ENCODE results near the gene PPP2R2B. TPM values are rescaled to one million over a fixed set of nuclear protein-coding genes. Genes with fewer than 3 reads are reported as not detected.
A peak's percentile ranks its signal among the peaks of the same experiment; 100 is the strongest.
"Not testable (repeated sequence)": the region's sequence is repeated elsewhere in the genome, so short reads cannot be mapped to it uniquely, and the experiment has no call there.

The PPP2R2B gene
- total RNA-seq, 8 experiments from 2014 or later: 54.2 to 102 (median 75.0) TPM

DNA sequence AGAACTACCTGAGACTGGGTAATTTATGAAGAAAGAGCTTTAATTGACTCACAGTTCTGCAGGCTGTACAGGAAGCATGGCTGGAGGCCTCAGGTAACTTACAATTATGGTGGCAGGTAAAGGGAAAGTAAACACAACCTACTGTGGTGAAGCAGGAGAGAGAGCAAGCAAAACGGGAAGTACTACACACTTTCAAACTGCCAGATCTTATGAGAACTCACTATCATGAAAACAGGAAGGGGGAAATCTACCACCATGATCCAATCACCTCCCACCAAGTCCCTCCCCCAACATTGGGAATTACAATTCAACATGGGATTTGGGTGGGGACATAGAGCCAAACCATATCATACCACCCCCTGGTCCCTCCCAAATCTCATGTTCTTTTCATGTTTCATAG, 303.8 kb downstream of the PPP2R2B start:
- in situ Hi-C loops (cut with MboI; ENCODE audit: low pct_unique_long_range_greater_than_20kb in 2 of 9, low sequenced_read_pairs in 9 of 9, unreplicated experiment in 9 of 9): no loop called here
- Histone ChIP-seq H3K4me3 (no peak overlapping the region), H3K4me1 (replicated peaks in 1 of 2) (no peaks in the 10 kb centered on the region), H3K27ac (no peak overlapping the region)
- ATAC-seq (replicated peaks in 6 of 8): no peak
- WGBS, 10 experiments: 0 to 100% (median 88%) methylated on average over 1 of the region's 1 CpG; no CpG with 5 or more reads in 3 of the 10 experiments

DNA sequence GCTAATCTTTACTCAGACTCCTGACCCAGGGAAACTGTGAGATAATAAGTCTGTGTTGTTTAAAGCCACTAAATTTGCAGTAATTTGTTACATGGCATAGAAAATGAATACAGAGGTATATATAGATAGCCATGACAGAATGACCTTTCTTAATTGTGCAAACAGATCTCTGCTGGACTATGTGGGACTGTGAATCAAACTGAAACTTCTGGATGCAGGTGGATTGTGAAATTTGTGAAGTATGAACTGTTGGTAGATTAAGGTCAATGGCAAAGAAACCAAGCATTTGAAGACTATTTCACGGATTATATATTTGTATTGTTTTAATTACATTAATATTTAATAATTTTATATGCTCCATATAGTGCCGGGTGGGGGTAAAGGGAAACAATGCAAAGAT, 310.4 kb downstream of the PPP2R2B start:
- H3K27ac ChIP-seq: no peak overlapping the region
- 0 to 100% (median 79%) methylated on average over 1 to 2 of the region's 2 CpGs; no CpG with 5 or more reads in 1 of the 10 experiments for WGBS, 10 experiments
- no peak overlapping the region for H3K4me3 ChIP-seq
- in situ Hi-C loops (cut with MboI; ENCODE audit: low pct_unique_long_range_greater_than_20kb in 2 of 9, low sequenced_read_pairs in 9 of 9, unreplicated experiment in 9 of 9): no loop called here
- H3K4me1 ChIP-seq (replicated peaks in 1 of 2): peaks cover 5 to 10% of the 10 kb centered on the region in 2 donors
- ATAC-seq (replicated peaks in 6 of 8): no peak

DNA sequence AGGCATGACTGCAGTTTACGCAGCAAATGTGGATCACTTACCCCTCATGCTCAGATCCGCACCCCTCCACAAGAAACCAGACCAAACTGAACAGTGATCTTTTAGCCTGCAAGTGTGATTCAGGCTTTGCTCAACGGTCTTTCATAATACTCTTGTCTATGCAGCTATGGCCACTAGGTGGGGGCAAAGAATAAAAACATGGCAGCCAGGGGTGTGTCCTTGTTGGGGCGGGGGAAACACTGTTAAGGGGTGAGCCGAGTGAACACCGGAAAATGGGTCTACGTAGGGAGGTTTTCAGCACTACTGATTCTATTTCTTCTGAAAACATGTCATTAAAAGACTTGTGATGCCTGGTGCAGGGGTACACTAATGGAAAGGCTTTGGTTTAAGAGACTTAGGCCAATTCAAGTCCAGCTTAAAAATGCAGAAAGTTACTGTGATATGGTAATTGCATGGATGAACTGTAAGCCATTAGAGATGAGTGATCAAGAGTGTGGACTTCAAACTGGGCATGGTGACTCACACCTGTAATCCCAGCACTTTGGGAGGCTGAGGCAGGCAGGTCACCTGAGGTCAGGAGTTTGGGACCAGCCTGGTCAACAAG, 312.7 kb downstream of the PPP2R2B start:
- no peak overlapping the region for H3K4me3 ChIP-seq
- in situ Hi-C loops (cut with MboI; ENCODE audit: low pct_unique_long_range_greater_than_20kb in 2 of 9, low sequenced_read_pairs in 9 of 9, unreplicated experiment in 9 of 9): no loop called here
- peaks cover 5 to 10% of the 10 kb centered on the region in 2 donors for H3K4me1 ChIP-seq (replicated peaks in 1 of 2)
- ATAC-seq (replicated peaks in 6 of 8): peak; percentile 70 to 96 (median 89)
- H3K27ac ChIP-seq: no peak overlapping the region
- WGBS, 10 experiments: 0 to 50% (median 13%) methylated on average over 1 to 3 of the region's 7 CpGs; no CpG with 5 or more reads in 4 of the 10 experiments

DNA sequence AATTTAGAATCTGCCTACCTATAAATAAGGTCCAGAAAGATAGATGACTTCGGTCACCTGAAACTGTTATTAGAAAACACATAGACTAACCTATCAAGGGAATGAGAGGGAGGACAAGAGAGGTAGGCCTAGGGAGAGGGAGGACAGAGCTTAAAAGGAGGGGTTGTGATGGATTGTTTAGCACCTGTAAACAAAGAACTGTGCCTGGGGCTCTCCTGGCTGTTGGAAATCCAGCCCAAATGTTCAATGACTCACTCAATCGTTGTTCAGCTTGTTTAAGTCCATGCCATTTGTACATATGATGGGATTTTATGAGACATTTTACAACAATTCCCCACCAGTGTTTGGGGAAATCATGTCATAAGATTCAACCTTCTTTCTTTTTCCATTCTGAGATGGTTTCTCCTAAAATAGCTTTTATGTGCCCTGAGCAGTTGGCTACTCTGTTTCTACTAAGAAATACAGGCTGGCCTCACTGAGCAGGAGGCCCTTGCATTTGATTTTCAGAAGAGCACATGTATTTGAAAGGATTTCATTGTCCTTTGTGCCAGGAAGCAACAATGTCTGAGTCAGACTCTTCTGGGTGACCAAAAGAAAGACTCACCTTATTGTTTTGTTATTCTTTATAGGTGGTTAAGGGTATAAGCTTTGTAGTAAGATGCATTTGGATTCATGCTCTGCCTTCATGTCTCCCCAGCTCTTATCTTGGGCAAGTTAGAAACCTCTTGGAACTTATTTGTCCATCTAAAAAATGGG, 314.4 kb downstream of the PPP2R2B start:
- peaks cover 5 to 21% of the 10 kb centered on the region in 2 donors for H3K4me1 ChIP-seq (replicated peaks in 1 of 2)
- H3K27ac ChIP-seq: no peak overlapping the region
- WGBS, 10 experiments: 33 to 100% (median 83%) methylated on average over 1 to 2 of the region's 2 CpGs; no CpG with 5 or more reads in 1 of the 10 experiments
- ATAC-seq (replicated peaks in 6 of 8): peak in 3 of 8 experiments; percentile 20 to 58 (median 39)
- no peak overlapping the region for H3K4me3 ChIP-seq
- in situ Hi-C loops (cut with MboI; ENCODE audit: low pct_unique_long_range_greater_than_20kb in 2 of 9, low sequenced_read_pairs in 9 of 9, unreplicated experiment in 9 of 9): no loop called here

- Histone ChIP-seq H3K4me1 (replicated peaks in 1 of 2) (peaks cover 5 to 21% of the 10 kb centered on the region in 2 donors), H3K27ac (no peak overlapping the region), H3K4me3 (no peak overlapping the region)
- ATAC-seq (replicated peaks in 6 of 8): no peak
- 60 to 100% (median 89%) methylated on average over 1 to 4 of the region's 4 CpGs; no CpG with 5 or more reads in 4 of the 10 experiments for WGBS, 10 experiments
- in situ Hi-C loops (cut with MboI; ENCODE audit: low pct_unique_long_range_greater_than_20kb in 2 of 9, low sequenced_read_pairs in 9 of 9, unreplicated experiment in 9 of 9): no loop called here
Observed at GRCh38 chr5:146562461-146562860, 316.1 kb downstream of the PPP2R2B start.

DNA sequence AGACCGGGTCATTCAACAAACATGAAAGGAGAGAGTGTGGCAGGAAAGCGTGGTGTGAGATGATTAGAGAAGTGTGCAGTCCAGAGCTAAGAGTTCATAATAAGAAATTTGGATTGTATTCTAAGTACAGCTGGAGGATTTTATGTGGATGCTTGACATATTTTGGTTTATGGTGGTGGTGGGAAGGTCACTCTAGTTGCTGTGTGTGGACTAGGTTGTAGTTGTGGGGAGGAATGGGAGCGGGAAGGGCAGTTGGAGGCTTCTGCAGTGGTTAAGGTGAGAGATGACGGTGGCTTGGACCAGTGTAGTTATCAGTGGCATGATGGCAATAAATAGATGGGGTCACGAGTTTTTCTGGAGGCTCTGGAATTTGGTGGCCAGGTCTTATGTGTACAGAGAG, 316.8 kb downstream of the PPP2R2B start:
- in situ Hi-C loops (cut with MboI; ENCODE audit: low pct_unique_long_range_greater_than_20kb in 2 of 9, low sequenced_read_pairs in 9 of 9, unreplicated experiment in 9 of 9): no loop called here
- ATAC-seq (replicated peaks in 6 of 8): no peak
- no peak overlapping the region for H3K27ac ChIP-seq
- WGBS, 10 experiments: 33 to 100% (median 100%) methylated on average over 1 to 4 of the region's 5 CpGs; no CpG with 5 or more reads in 1 of the 10 experiments
- peaks cover 5 to 21% of the 10 kb centered on the region in 2 donors for H3K4me1 ChIP-seq (replicated peaks in 1 of 2)
- no peak overlapping the region for H3K4me3 ChIP-seq

DNA sequence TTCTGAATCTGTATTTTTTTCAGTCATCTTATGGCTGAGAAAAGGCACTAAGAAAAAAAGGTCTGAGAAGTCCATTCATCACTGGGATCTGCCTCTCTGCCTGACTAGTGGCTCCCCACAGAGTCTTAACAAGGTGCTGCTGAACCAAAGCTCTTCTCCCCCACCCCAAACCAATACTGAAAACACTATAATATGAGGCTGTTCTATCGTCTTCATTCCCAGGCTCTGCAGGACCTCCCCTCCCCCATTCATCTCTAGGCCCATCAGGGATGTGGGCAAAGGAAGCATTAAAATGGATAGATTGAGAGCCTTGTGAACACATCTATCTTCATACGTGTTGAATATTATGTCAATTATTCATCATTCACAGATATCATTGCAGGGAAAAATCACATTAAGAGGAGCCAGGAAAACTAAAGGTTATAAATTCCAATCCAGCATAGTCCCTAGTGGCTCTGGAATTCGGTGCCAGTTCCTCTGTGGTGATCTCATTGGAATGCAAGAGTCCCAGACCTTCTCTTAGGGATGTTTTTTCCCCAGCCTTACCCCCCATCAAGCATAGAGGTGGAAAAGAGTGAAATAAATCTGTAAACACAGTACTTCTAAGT, 318.2 kb downstream of the PPP2R2B start:
- 14 to 78% (median 42%) methylated on average over 1 to 3 of the region's 3 CpGs; no CpG with 5 or more reads in 4 of the 10 experiments for WGBS, 10 experiments
- in situ Hi-C loops (cut with MboI; ENCODE audit: low pct_unique_long_range_greater_than_20kb in 2 of 9, low sequenced_read_pairs in 9 of 9, unreplicated experiment in 9 of 9): no loop called here
- Histone ChIP-seq H3K27ac (no peak overlapping the region), H3K4me3 (no peak overlapping the region), H3K4me1 (replicated peaks in 1 of 2) (peaks cover 0 to 21% of the 10 kb centered on the region in 2 donors)
- ATAC-seq (replicated peaks in 6 of 8): peak in 2 of 8 experiments; percentile 23 to 41

GRCh38 chr5:146556884-146557283, 321.7 kb downstream of the PPP2R2B start:
- ATAC-seq (replicated peaks in 6 of 8); H3K27ac ChIP-seq; in situ Hi-C loops (cut with MboI; ENCODE audit: low pct_unique_long_range_greater_than_20kb in 2 of 9, low sequenced_read_pairs in 9 of 9, unreplicated experiment in 9 of 9); H3K4me3 ChIP-seq: not testable (repeated sequence)
- 40 to 100% (median 81%) methylated on average over 1 to 2 of the region's 4 CpGs; no CpG with 5 or more reads in 3 of the 10 experiments for WGBS, 10 experiments
- peaks cover 0 to 13% of the 10 kb centered on the region in 2 donors for H3K4me1 ChIP-seq (replicated peaks in 1 of 2)

DNA sequence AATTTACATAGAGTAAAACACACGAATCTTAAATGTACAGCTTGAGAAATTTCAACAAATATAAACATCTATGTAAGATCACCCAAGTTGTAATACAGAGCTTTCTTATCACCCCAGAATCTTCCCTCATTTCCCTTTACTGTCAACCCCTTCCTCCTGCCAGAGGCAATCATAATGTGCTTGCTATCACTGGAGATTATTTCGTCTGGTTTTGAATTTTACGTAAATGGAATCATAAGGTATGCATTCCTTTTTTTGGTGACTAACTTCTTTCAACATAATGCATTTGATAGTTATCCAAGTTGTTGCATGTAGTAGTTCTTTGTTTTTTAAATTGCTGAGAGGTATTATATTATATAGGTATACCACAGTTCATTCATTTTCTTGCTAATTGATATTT, 325.1 kb downstream of the PPP2R2B start:
- 14 to 100% (median 64%) methylated on average over 2 to 3 of the region's 3 CpGs; no CpG with 5 or more reads in 1 of the 10 experiments for WGBS, 10 experiments
- ATAC-seq (replicated peaks in 6 of 8): no peak
- in situ Hi-C loops (cut with MboI; ENCODE audit: low pct_unique_long_range_greater_than_20kb in 2 of 9, low sequenced_read_pairs in 9 of 9, unreplicated experiment in 9 of 9): no loop called here

GRCh38 chr5:146549615-146550014, 328.9 kb downstream of the PPP2R2B start:
- H3K27ac ChIP-seq: no peak overlapping the region
- ATAC-seq (replicated peaks in 6 of 8): peak in 7 of 8 experiments; percentile 26 to 73 (median 55)
- no peak overlapping the region for H3K4me3 ChIP-seq
- peaks cover 5 to 13% of the 10 kb centered on the region in 2 donors for H3K4me1 ChIP-seq (replicated peaks in 1 of 2)
- in situ Hi-C loops (cut with MboI; ENCODE audit: low pct_unique_long_range_greater_than_20kb in 2 of 9, low sequenced_read_pairs in 9 of 9, unreplicated experiment in 9 of 9): loop anchor here (10.0 to 25.0 kb wide), 4 partner anchors 413 to 813 kb away; no protein-coding TSS in a partner anchor

More for the DNA sequence above, 325.1 kb downstream of the PPP2R2B start:
- Histone ChIP-seq H3K27ac (no peak overlapping the region), H3K4me3 (no peak overlapping the region), H3K4me1 (replicated peaks in 1 of 2) (peaks cover 5 to 8% of the 10 kb centered on the region in 2 donors)

DNA sequence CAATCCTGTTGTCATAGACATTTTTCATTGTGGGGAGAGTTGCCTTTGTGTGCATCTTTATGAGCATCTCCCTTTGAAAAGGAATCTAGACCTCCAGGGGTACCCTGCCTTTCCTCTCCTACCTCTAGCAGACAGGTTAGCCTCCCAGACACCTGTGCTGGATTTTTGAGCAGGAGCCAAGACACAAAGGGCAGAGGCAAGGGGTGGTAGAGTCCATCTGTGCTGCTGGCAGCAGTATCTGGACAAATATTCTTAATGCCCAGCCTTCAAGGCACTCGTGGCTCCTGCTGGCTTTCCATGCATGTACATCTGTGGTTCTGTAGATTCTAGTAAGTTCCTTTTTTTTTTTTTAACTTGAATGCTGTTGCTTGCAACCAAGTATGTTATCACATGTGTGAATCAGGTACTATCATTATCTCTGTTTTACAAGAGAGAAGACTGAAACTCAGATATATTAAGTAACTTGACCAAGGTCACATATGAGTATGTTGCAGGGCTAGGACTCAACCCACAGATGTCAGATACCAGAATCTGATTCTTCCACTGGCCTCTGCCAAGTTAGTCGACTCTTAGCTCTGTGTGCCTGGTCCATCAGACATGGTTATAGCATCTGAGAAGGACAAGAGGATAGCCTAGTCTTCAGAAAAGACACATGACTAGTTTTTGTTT, 329.6 kb downstream of the PPP2R2B start:
- 0 to 89% (median 40%) methylated on average over 1 to 2 of the region's 2 CpGs; no CpG with 5 or more reads in 4 of the 10 experiments for WGBS, 10 experiments
- in situ Hi-C loops (cut with MboI; ENCODE audit: low pct_unique_long_range_greater_than_20kb in 2 of 9, low sequenced_read_pairs in 9 of 9, unreplicated experiment in 9 of 9): loop anchor here (10.0 to 25.0 kb wide), 4 partner anchors 413 to 813 kb away; no protein-coding TSS in a partner anchor

DNA sequence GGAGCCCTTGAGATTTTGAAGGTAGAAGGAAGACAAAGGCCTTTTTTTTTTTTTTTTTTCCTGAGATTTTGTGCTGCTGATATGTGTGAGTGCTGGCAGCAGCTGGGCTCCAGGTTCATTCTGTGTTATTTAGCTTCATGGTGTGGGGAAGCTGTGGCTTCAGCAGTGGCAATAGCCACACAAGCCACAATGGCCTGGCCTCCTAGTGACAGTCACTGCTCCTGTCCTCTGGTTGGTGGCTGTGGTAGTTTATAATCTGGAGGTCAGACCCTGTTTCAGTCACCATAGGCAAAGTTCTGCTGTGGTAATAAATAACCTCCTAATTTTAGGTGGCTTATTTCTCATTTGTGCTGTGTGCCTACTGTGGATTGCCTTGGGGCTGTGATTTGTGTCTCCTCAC, 334.3 kb downstream of the PPP2R2B start:
- H3K4me3 ChIP-seq: no peak overlapping the region
- in situ Hi-C loops (cut with MboI; ENCODE audit: low pct_unique_long_range_greater_than_20kb in 2 of 9, low sequenced_read_pairs in 9 of 9, unreplicated experiment in 9 of 9): loop anchor here (10.0 to 25.0 kb wide), 4 partner anchors 418 to 818 kb away; no protein-coding TSS in a partner anchor
- H3K27ac ChIP-seq: no peak overlapping the region
- peaks cover 5 to 7% of the 10 kb centered on the region in 2 donors for H3K4me1 ChIP-seq (replicated peaks in 1 of 2)
- no peak for ATAC-seq (replicated peaks in 6 of 8)

More for the DNA sequence above, 329.6 kb downstream of the PPP2R2B start:
- ATAC-seq (replicated peaks in 6 of 8): no peak
- Histone ChIP-seq H3K4me3 (no peak overlapping the region), H3K4me1 (replicated peaks in 1 of 2) (peaks cover 5 to 13% of the 10 kb centered on the region in 2 donors), H3K27ac (no peak overlapping the region)
